Mesenchymal stem cell (in vitro differentiated cells and primary cell): ENCODE measurements around the gene ATR.

Source experiments
- DNase-seq: peaks from one replicate; pipeline ENCODE4 v3.0.0-alpha.2; 2013
- H2AFZ ChIP-seq: one replicate; pipeline ENCODE4 v1.6.1; 2013; ENCODE audit warnings: low read depth, mild to moderate bottlenecking, control low read depth, inconsistent platforms, low read length, moderate library complexity
- H2AK5ac ChIP-seq: 2 replicates; pipeline ENCODE4 v1.6.1; 2013; ENCODE audit warnings: low read length, moderate library complexity, mild to moderate bottlenecking, inconsistent platforms; ENCODE audit not compliant: severe bottlenecking
- H2BK120ac ChIP-seq: one replicate; pipeline ENCODE4 v1.6.1; 2013; ENCODE audit warnings: low read depth, mild to moderate bottlenecking, inconsistent platforms, low read length, moderate library complexity
- H2BK12ac ChIP-seq, 2 experiments: one replicate each; pipeline ENCODE4 v1.6.1; 2013; ENCODE audit warnings: inconsistent platforms in 2 of 2, low read length in 2 of 2, mild to moderate bottlenecking in 2 of 2, moderate library complexity in 2 of 2, control low read depth in 1 of 2
- H2BK15ac ChIP-seq: one replicate; pipeline ENCODE4 v1.6.1; 2013; ENCODE audit warnings: mild to moderate bottlenecking, low read depth, inconsistent platforms; ENCODE audit not compliant: poor library complexity, severe bottlenecking
- H2BK5ac ChIP-seq: 2 replicates; pipeline ENCODE4 v1.6.1; 2013; ENCODE audit warnings: low read depth, mild to moderate bottlenecking, low read length, control low read depth, inconsistent platforms; ENCODE audit not compliant: poor library complexity, severe bottlenecking
- H3K14ac ChIP-seq, 2 experiments: one replicate each; pipeline ENCODE4 v1.6.1; 2013; ENCODE audit warnings: inconsistent platforms in 2 of 2, low read length in 2 of 2, control low read depth in 1 of 2, mild to moderate bottlenecking in 1 of 2, moderate library complexity in 1 of 2
- H3K18ac ChIP-seq, 2 experiments: one replicate each; pipeline ENCODE4 v1.6.1; 2013; ENCODE audit warnings: inconsistent platforms in 2 of 2, low read length in 2 of 2, control low read depth in 1 of 2, low read depth in 1 of 2, mild to moderate bottlenecking in 1 of 2
- H3K23ac ChIP-seq, 2 experiments: one replicate each; pipeline ENCODE4 v1.6.1; 2013; ENCODE audit warnings: inconsistent platforms in 2 of 2, low read length in 2 of 2, mild to moderate bottlenecking in 2 of 2, moderate library complexity in 2 of 2, control low read depth in 1 of 2
- H3K27ac ChIP-seq: 2 replicates; pipeline ENCODE4 v1.5.1; 2013; ENCODE audit warnings: mild to moderate bottlenecking, moderate library complexity, low read length, control low read depth, inconsistent platforms; ENCODE audit not compliant: poor library complexity, severe bottlenecking
- H3K27me3 ChIP-seq, 2 experiments: 2 replicates each; pipeline versions ENCODE4 v1.6.1 to v1.7.0; 2013; ENCODE audit warnings: low read length in 2 of 2, mild to moderate bottlenecking in 2 of 2, moderate library complexity in 2 of 2, control low read depth in 1 of 2, inconsistent platforms in 1 of 2; ENCODE audit not compliant: control insufficient read depth in 1 of 2, insufficient read depth in 1 of 2
- H3K36me3 ChIP-seq, 2 experiments: 2 replicates each; pipeline versions ENCODE4 v1.6.1 to v1.7.0; 2013; ENCODE audit warnings: low read length in 2 of 2, control low read depth in 1 of 2, inconsistent platforms in 1 of 2, low read depth in 1 of 2, mild to moderate bottlenecking in 1 of 2; ENCODE audit not compliant: insufficient read depth in 2 of 2, control insufficient read depth in 1 of 2
- H3K4ac ChIP-seq, 2 experiments: one replicate each; pipeline ENCODE4 v1.6.1; 2013; ENCODE audit warnings: inconsistent platforms in 2 of 2, low read length in 2 of 2, mild to moderate bottlenecking in 2 of 2, moderate library complexity in 2 of 2, control low read depth in 1 of 2, low read depth in 1 of 2
- H3K4me1 ChIP-seq: 2 replicates; pipeline ENCODE4 v1.6.1; 2013; ENCODE audit warnings: low read depth, low read length, control low read depth; ENCODE audit not compliant: control insufficient read depth, insufficient read depth
- H3K4me2 ChIP-seq: 2 replicates; pipeline ENCODE4 v1.6.1; 2013; ENCODE audit warnings: low read length, mild to moderate bottlenecking, inconsistent platforms; ENCODE audit not compliant: poor library complexity, severe bottlenecking
- H3K4me3 ChIP-seq, 2 experiments: 2 replicates each; pipeline versions ENCODE4 v1.5.1 to v1.7.0; 2013; ENCODE audit warnings: low read length in 2 of 2, mild to moderate bottlenecking in 2 of 2, control low read depth in 1 of 2, low read depth in 1 of 2; ENCODE audit not compliant: insufficient read depth in 1 of 2
- H3K79me1 ChIP-seq: replicated peaks from 2 replicates; pipeline ENCODE4 v1.6.1; 2013; ENCODE audit warnings: mild to moderate bottlenecking, control low read depth, low read length, inconsistent platforms; ENCODE audit not compliant: poor library complexity, severe bottlenecking
- H3K9ac ChIP-seq: 2 replicates; pipeline ENCODE4 v1.7.0; 2013; ENCODE audit warnings: mild to moderate bottlenecking, low read length, moderate library complexity
- H3K9me3 ChIP-seq: 2 replicates; pipeline ENCODE4 v1.7.0; 2013; ENCODE audit warnings: mild to moderate bottlenecking, low read length; ENCODE audit not compliant: control insufficient read depth
- H4K8ac ChIP-seq: one replicate; pipeline ENCODE4 v1.6.1; 2013; ENCODE audit warnings: inconsistent platforms, mild to moderate bottlenecking, low read length, moderate library complexity
- H4K91ac ChIP-seq: one replicate; pipeline ENCODE4 v1.6.1; 2013; ENCODE audit warnings: mild to moderate bottlenecking, low read length, inconsistent platforms
- WGBS: methylation state at CpG from one replicate; pipeline ENCODE4 v1.1.7; 2013; ENCODE audit warnings: mixed read lengths; 5-methylcytosine and 5-hydroxymethylcytosine counted together

The ATR gene

DNA sequence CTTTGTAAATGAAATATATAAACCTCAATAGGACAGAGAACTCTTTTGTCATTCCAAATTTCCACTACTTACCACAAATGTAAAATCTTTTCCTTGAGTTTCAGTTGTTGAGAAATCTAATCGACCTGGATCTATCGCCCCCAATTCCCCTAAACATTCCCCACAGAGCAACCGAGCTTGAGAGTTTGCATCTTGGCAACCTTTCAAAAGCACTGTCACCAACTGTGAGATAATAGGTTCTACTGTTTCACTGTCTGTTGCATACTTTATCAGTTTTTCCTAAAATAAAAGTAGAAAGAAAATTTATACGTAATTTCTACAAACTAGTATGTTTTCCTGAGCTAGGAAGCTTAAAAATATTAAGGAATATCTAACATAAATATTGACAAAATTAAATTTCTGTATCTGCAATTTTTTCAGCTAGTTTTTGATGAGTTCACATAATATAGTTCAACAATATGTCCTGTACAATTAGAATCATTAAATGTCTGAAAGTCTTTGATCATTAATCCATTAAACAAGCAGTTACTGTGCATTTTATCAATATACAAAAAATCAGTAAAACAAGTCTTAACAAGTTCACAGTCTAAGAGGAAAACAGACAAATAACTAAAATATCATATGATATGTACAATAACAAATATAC, 54.5 kb downstream of the ATR start:
- Histone ChIP-seq H3K27me3 (no peaks in the 10 kb centered on the region), H3K4ac (no peak overlapping the region), H2AK5ac (no peak overlapping the region), H3K14ac (no peak overlapping the region), H3K4me1 (no peaks in the 10 kb centered on the region), H3K36me3 (peaks cover 0 to 44% of the 10 kb centered on the region in 2 experiments), H2BK5ac (no peak overlapping the region), H3K79me1 (peaks cover 1% of the 10 kb centered on the region), H3K4me3 (no peak overlapping the region), H2BK15ac (no peak overlapping the region), H3K9ac (no peak overlapping the region), H2BK12ac (no peak overlapping the region), H3K27ac (no peak overlapping the region), H2BK120ac (no peak overlapping the region), H2AFZ (no peak overlapping the region), H3K4me2 (no peak overlapping the region), H3K9me3 (no peaks in the 10 kb centered on the region), H3K23ac (no peak overlapping the region), H4K91ac (no peak overlapping the region), H3K18ac (no peak overlapping the region), H4K8ac (no peak overlapping the region)
- no peak for DNase-seq
- WGBS, result 97% methylated on average over 3 of the region's 4 CpGs

DNA sequence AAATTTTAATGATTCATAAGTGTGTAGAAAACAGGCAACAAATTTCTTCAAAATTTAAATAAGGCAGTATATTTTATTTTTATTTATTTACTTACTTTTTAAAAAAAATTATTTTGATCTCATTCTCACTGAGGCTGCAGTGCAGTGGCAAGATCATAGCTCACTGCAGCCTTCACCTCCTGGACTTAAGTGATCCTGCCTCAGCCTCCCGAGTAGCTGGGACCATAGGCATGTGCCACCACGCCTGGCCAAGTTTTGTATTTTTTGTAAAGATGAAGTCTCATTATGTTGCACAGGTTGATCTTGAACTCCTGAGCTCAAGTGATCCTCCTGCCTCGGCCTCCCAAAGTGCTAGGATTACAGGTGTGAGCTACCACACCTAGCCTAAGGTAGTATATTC, 69.5 kb downstream of the ATR start:
- H3K27ac ChIP-seq, result no peak overlapping the region
- H3K27me3 ChIP-seq, result no peaks in the 10 kb centered on the region
- H4K8ac ChIP-seq, result peak overlapping the region; percentile 49
- H2BK5ac ChIP-seq, result no peak overlapping the region
- H3K9me3 ChIP-seq, result no peaks in the 10 kb centered on the region
- H3K4ac ChIP-seq, result no peak overlapping the region
- no peak for DNase-seq
- no peak overlapping the region for H3K4me3 ChIP-seq
- H2AK5ac ChIP-seq, result no peak overlapping the region
- no peak overlapping the region for H3K4me2 ChIP-seq
- peaks cover 2% of the 10 kb centered on the region for H3K79me1 ChIP-seq
- H2BK120ac ChIP-seq, result no peak overlapping the region
- no peak overlapping the region for H2BK12ac ChIP-seq
- H3K9ac ChIP-seq, result no peak overlapping the region
- H2AFZ ChIP-seq, result no peak overlapping the region
- 100% methylated on average over 1 of the region's 3 CpGs for WGBS
- no peak overlapping the region for H3K14ac ChIP-seq
- no peaks in the 10 kb centered on the region for H3K4me1 ChIP-seq
- H3K36me3 ChIP-seq, result peaks cover 6 to 47% of the 10 kb centered on the region in 2 experiments
- no peak overlapping the region for H4K91ac ChIP-seq
- H3K23ac ChIP-seq, result no peak overlapping the region
- no peak overlapping the region for H2BK15ac ChIP-seq
- H3K18ac ChIP-seq, result no peak overlapping the region

DNA sequence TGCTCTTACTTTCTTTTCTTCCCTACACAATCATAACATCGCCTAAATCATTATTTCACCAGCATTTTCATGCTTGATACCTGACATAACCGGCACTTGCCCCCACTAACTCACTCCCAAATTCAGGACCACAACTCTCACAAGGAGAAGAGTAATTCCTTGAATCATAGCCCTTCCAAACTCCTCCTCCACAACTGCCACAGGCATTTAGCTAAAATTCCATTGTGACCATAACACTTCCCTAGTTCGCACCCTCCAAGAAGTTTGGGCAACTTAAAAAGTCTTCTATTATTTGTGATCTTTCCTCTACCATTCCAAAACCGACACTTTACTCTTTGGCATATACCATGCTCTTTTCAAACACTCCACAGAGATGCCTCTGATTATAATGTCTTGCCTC, 71.3 kb downstream of the ATR start:
- Histone ChIP-seq H3K27ac (no peak overlapping the region), H2BK5ac (no peak overlapping the region), H3K14ac (no peak overlapping the region), H3K4ac (no peak overlapping the region), H3K79me1 (peaks cover 2% of the 10 kb centered on the region), H3K4me1 (no peaks in the 10 kb centered on the region), H2AFZ (no peak overlapping the region), H3K18ac (no peak overlapping the region), H3K9ac (no peak overlapping the region), H2BK15ac (no peak overlapping the region), H2BK12ac (no peak overlapping the region), H2BK120ac (no peak overlapping the region), H3K4me3 (no peak overlapping the region), H4K91ac (no peak overlapping the region), H4K8ac (no peak overlapping the region), H2AK5ac (no peak overlapping the region), H3K23ac (no peak overlapping the region), H3K36me3 (peaks cover 6 to 47% of the 10 kb centered on the region in 2 experiments), H3K4me2 (no peak overlapping the region), H3K27me3 (no peaks in the 10 kb centered on the region), H3K9me3 (no peaks in the 10 kb centered on the region)
- no peak for DNase-seq
- 97% methylated on average over 4 of the region's 4 CpGs for WGBS

DNA sequence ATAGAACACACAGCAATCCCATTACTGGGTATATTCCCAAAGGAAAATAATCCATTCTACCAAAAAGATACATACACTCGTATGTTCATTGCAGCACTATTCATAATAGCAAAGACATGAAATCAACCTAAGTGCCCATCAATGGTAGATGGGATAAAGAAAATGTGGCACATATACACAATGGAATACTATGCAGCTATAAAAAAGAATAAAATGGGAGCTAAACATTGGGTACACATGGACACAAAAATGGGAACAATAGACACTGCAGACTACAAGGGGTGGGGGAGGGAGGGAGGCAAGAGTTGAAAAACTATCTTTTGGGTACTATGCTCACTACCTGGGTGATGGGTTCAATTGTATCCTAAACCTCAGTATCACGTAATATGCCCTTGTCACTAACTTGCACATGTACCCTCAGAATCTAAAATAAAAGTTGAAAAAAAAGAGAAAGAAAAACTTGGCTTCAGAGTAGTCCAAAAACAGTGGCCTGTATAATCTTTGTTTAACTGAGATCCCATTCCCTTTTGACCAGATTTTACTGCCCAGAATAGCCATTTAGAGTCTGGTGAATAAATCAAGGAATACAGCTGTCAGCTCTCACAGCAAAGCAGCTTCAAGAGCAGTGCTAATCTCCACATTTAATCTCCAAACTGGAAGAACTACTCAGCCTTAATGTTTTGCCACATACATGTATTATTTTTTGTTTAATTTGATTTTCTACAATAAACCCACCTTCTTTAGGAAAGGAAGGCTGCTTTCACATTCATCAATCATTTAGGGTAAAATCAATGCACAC, 76.1 kb downstream of the ATR start:
- Histone ChIP-seq H3K4ac (no peak overlapping the region), H2BK15ac (no peak overlapping the region), H3K79me1 (no peaks in the 10 kb centered on the region), H2BK5ac (no peak overlapping the region), H2BK12ac (no peak overlapping the region), H3K23ac (no peak overlapping the region), H3K9ac (no peak overlapping the region), H3K36me3 (peaks cover 3 to 45% of the 10 kb centered on the region in 2 experiments), H3K9me3 (no peaks in the 10 kb centered on the region), H3K4me2 (no peak overlapping the region), H2AFZ (no peak overlapping the region), H3K18ac (no peak overlapping the region), H3K14ac (no peak overlapping the region), H2BK120ac (no peak overlapping the region), H3K4me3 (no peak overlapping the region), H2AK5ac (no peak overlapping the region), H3K27ac (no peak overlapping the region), H4K8ac (no peak overlapping the region), H4K91ac (no peak overlapping the region), H3K4me1 (no peaks in the 10 kb centered on the region), H3K27me3 (no peaks in the 10 kb centered on the region)
- peak; percentile 36 for DNase-seq
- WGBS, result no CpG with 5 or more reads among the region's 2 CpGs
